OCI-LY7 (cell line): Measurements from ENCODE around the gene STEEP1. TPM values are rescaled to one million over a fixed set of nuclear protein-coding genes. Genes with fewer than 3 reads are reported as not detected.

ENCODE experiments used
- BruUV-seq: library from RNA; stranded (reverse); fragments of 400-500 nt; replicated peaks from 2 replicates; lab custom pipeline; 2021; lab: Mats Ljungman, UMichigan
- CTCF ChIA-PET: fragments of 300-600 bp; sonication (Branson Sonifier 250); formaldehyde crosslinking; loops from one replicate; lab custom pipeline; 2022; ENCODE audit warnings: antibody characterized with exemption; ENCODE audit not compliant: unreplicated experiment; lab: Charles Lee
- POLR2A ChIA-PET: fragments of 300-600 bp; sonication (Branson Sonifier 250); formaldehyde crosslinking; loops from one replicate; lab custom pipeline; 2022; ENCODE audit warnings: antibody characterized with exemption; lab: Charles Lee
- DNase-seq: peaks from one replicate; pipeline ENCODE4 v3.0.0-alpha.2; 2015; ENCODE audit warnings: low spot score
- H2AFZ ChIP-seq: fragments of 200-600 bp; sonication (generic), shearing (Covaris generic); 2 replicates; pipeline ENCODE4 v1.6.1; 2014; ENCODE audit warnings: mild to moderate bottlenecking, antibody characterized with exemption, low read length, moderate library complexity
- H3K27ac ChIP-seq: fragments of 200-600 bp; sonication (generic); 2 replicates; pipeline ENCODE4 v1.5.1; 2014; ENCODE audit warnings: mixed run types, low read depth, mild to moderate bottlenecking, moderate library complexity, low read length, inconsistent platforms; ENCODE audit not compliant: poor library complexity, severe bottlenecking
- H3K36me3 ChIP-seq: fragments of 200-600 bp; sonication (generic); 2 replicates; pipeline ENCODE4 v1.6.1; 2014; ENCODE audit warnings: mild to moderate bottlenecking, antibody characterized with exemption, low read length, moderate library complexity, mixed read lengths; ENCODE audit not compliant: insufficient read depth
- H3K4me1 ChIP-seq: fragments of 200-600 bp; sonication (generic); 2 replicates; pipeline ENCODE4 v1.5.1; 2014; ENCODE audit warnings: mild to moderate bottlenecking, low read length; ENCODE audit not compliant: insufficient read depth, poor library complexity, severe bottlenecking
- H3K4me2 ChIP-seq: fragments of 200-600 bp; sonication (generic); 2 replicates; pipeline ENCODE4 v1.6.1; 2014; ENCODE audit warnings: mild to moderate bottlenecking, low read length
- H3K4me3 ChIP-seq: fragments of 200-600 bp; sonication (generic); 2 replicates; pipeline ENCODE4 v1.5.1; 2014; ENCODE audit warnings: mild to moderate bottlenecking, low read depth, low read length; ENCODE audit not compliant: poor library complexity, severe bottlenecking
- H3K79me2 ChIP-seq: fragments of 200-600 bp; sonication (generic); 2 replicates; pipeline ENCODE4 v1.6.1; 2016; ENCODE audit warnings: low read depth, mild to moderate bottlenecking, low read length, moderate library complexity, mixed read lengths; ENCODE audit not compliant: insufficient read depth
- H3K9me2 ChIP-seq: fragments of 200-600 bp; sonication (generic); 2 replicates; pipeline ENCODE4 v1.6.1; 2016; ENCODE audit warnings: mild to moderate bottlenecking, low read length, mixed read lengths; ENCODE audit not compliant: insufficient read depth
- H3K9me3 ChIP-seq: fragments of 200-600 bp; sonication (generic); 2 replicates; pipeline ENCODE4 v1.6.1; 2014; ENCODE audit warnings: mild to moderate bottlenecking, mixed run types, low read length, mixed read lengths
- H4K20me1 ChIP-seq: fragments of 200-600 bp; sonication (generic); 2 replicates; pipeline ENCODE4 v1.6.1; 2014; ENCODE audit warnings: mild to moderate bottlenecking, antibody characterized with exemption, low read length, moderate library complexity, mixed read lengths; ENCODE audit not compliant: insufficient read depth
- EZH2phosphoT487 ChIP-seq: fragments of 200-600 bp; sonication (generic); IDR thresholded peaks from 2 replicates; pipeline ENCODE4 v1.6.1; 2018; ENCODE audit warnings: low read depth, borderline replicate concordance, mild to moderate bottlenecking, mixed run types, antibody characterized with exemption, low read length, moderate library complexity, mixed read lengths
- intact Hi-C: fragments of 100-400 bp; cut with micrococcal nuclease; formaldehyde crosslinking; loops from one replicate; pipeline ENCODE4 v1.10.0; 2022; ENCODE audit not compliant: unreplicated experiment
- total RNA-seq, 2 experiments: library from RNA; depleted of rRNA in 1 of 2; stranded (reverse); fragments of >200 nt in 1 of 2; shearing (Covaris generic) in 1 of 2; gene quantifications; 2 replicates each; pipeline ENCODE4 v1.2.3, GENCODE V29; 2014 to 2022
- TF ChIP-seq, protein P1 (sequence below): fragments of 200-600 bp; sonication (generic); conservative IDR thresholded peaks from 2 replicates; pipeline ENCODE4 v1.5.1; 2014; ENCODE audit warnings: mild to moderate bottlenecking, antibody characterized with exemption, low read length, moderate library complexity, mixed read lengths

The STEEP1 gene
- total RNA-seq, 2 experiments from 2014 or later, result 28.1 to 37.2 TPM

DNA sequence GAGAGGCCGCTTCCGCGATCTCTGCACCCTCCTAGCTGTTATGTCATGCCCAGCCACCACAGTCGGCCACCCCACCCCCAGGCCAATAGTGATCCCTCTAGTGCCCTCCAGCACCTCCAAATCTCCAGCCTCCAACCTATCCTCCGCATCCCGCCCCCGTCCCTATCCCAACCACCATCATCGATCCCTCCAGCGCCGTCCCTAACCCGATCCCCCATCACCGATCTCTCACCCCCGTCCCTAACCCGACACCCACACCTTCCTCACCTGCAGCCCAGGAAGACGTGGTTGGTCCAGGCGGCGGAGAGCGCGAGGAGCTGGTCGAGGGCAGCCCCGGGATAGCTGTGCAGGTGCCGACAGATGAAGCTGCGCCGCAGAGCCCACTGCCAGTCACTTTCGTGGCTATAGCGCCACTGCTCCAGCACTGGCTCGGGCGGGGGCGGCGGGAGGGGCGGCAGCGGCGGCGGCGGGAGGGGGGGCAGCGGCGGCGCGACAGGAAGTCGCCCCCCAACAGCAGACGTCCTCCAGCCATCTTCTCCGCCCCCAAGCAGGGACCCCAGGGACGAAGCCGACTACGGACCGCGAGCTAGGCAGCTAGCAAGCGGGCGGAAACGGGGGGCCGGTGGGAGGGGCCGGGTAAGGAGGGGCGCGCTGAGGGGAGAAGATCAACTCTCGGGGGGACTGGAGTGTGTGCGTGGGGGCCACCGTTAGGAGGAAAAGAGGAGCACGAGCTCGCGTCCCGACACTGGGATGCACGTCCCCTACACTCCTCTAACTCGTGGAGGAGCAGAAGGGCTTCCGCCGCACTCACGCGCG is 40.5 kb upstream of the STEEP1 start:
- intact Hi-C loops, result loop anchor here (2.0 to 10.0 kb wide), 3 partner anchors 87 to 149 kb away; partner anchors contain the start of genes SEPTIN6 and SOWAHD
- no TSS peak for BruUV-seq
- peak; percentile 54 for DNase-seq
- peaks cover 48% of the 10 kb centered on the region for H3K79me2 ChIP-seq
- no peak overlapping the region for H2AFZ ChIP-seq
- H3K4me2 ChIP-seq, result peak overlapping the region; percentile 80
- H3K9me3 ChIP-seq, result no peaks in the 10 kb centered on the region
- H3K9me2 ChIP-seq, result no peaks in the 10 kb centered on the region
- H3K4me3 ChIP-seq, result peak overlapping the region; percentile 90
- ChIA-PET POLR2A (interaction anchor here (0.6 to 1.2 kb wide), 5 partner anchors 14 to 80 kb away, joined by 3 to 6 read pairs (median 5); no protein-coding TSS in a partner anchor), CTCF (interaction anchor here (0.5 to 1.1 kb wide), 6 partner anchors 89 to 273 kb away, joined by 3 to 20 read pairs (median 3); no protein-coding TSS in a partner anchor)
- no peak for TF ChIP-seq EZH2phosphoT487
- TF ChIP-seq, protein P1, sequence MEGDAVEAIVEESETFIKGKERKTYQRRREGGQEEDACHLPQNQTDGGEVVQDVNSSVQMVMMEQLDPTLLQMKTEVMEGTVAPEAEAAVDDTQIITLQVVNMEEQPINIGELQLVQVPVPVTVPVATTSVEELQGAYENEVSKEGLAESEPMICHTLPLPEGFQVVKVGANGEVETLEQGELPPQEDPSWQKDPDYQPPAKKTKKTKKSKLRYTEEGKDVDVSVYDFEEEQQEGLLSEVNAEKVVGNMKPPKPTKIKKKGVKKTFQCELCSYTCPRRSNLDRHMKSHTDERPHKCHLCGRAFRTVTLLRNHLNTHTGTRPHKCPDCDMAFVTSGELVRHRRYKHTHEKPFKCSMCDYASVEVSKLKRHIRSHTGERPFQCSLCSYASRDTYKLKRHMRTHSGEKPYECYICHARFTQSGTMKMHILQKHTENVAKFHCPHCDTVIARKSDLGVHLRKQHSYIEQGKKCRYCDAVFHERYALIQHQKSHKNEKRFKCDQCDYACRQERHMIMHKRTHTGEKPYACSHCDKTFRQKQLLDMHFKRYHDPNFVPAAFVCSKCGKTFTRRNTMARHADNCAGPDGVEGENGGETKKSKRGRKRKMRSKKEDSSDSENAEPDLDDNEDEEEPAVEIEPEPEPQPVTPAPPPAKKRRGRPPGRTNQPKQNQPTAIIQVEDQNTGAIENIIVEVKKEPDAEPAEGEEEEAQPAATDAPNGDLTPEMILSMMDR, result no peak
- H3K4me1 ChIP-seq, result peaks cover 24% of the 10 kb centered on the region
- H3K36me3 ChIP-seq, result peaks cover 32% of the 10 kb centered on the region
- H3K27ac ChIP-seq, result peak overlapping the region; percentile 68
- no peaks in the 10 kb centered on the region; the same call in 1 of the 2 replicates for H4K20me1 ChIP-seq

DNA sequence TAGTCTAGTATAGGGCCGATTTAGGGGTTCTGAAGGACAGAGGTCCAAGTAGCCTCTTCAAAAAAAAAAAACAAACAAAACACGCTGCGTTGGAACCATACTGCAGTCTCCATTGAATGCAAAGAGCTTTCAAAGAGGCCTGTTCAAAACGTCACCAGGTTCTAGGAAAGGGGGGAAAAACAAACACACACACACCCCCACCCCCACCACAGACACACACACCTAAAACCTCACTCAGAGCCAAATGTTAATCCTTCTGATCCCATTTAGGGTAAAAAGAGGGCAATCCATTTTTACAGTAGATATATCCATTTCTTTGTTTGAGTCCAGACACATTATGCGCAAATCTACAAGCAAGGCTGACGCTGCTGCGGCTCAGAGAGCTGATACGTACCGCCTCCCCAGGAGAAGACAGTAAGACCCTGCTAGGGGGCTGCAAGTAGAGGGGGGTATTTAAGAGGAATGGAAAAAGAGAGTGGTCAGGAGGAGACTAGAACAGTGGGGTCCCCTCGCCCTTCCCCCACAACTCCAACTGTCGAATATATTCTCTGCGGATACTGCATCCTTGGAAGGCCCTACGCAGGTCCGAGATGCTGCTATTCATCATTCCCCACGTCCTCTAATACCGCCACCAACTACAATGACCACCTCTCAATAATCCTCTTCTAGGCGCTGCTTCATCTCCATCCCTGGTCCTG is 39.7 kb upstream of the STEEP1 start:
- Histone ChIP-seq H3K4me1 (peaks cover 24% of the 10 kb centered on the region), H3K79me2 (peaks cover 56% of the 10 kb centered on the region), H3K4me3 (peak overlapping the region; percentile 90), H3K9me3 (no peaks in the 10 kb centered on the region), H2AFZ (no peak overlapping the region), H3K27ac (peak overlapping the region; percentile 68), H3K36me3 (peaks cover 38% of the 10 kb centered on the region), H3K4me2 (peak overlapping the region; percentile 80), H4K20me1 (no peaks in the 10 kb centered on the region; the same call in 1 of the 2 replicates), H3K9me2 (no peaks in the 10 kb centered on the region)
- TF ChIP-seq, protein P1, result no peak
- TF ChIP-seq EZH2phosphoT487, result no peak
- no peak for DNase-seq
- intact Hi-C loops, result loop anchor here (5.0 to 10.0 kb wide), 2 partner anchors 87 to 150 kb away; partner anchors contain the start of genes SEPTIN6 and SOWAHD
- ChIA-PET CTCF (no interaction called here), POLR2A (interaction anchor here (0.7 to 1.2 kb wide), 3 partner anchors 13 to 81 kb away, joined by 3 to 6 read pairs (median 4); no protein-coding TSS in a partner anchor)
- BruUV-seq, result no TSS peak
